A549 (cell line): ENCODE results near the gene SNX14. TPM values are rescaled to one million over a fixed set of nuclear protein-coding genes. Genes with fewer than 3 reads are reported as not detected.

Experiments
- ATAC-seq, 2 experiments: fragments of 200-7000 bp in 1 of 2; fragments of >200 bp in 1 of 2; cut with Nextera tagmentation in 1 of 2; cut with Tn5 transposase in 1 of 2; 3 replicates each; pipeline versions ENCODE4 v1.8.0 to v1.9.1; 2018 to 2020; ENCODE audit warnings: mild to moderate bottlenecking in 1 of 2, moderate library complexity in 1 of 2
- CTCF ChIA-PET: fragments of 300-600 bp; sonication (Branson Sonifier 250); formaldehyde crosslinking; extraction: SDS; loops from one replicate; lab custom pipeline; 2021; ENCODE audit warnings: antibody characterized with exemption, inconsistent platforms; lab: Yijun Ruan, JAX
- POLR2A ChIA-PET: fragments of 350-600 bp; formaldehyde crosslinking; extraction: SDS; loops from one replicate; lab custom pipeline; 2021; ENCODE audit warnings: antibody characterized with exemption, inconsistent platforms; lab: Yijun Ruan, JAX
- DNase-seq, 2 experiments: peaks; one replicate each; pipeline versions ENCODE4 v3.0.0 to v3.0.0-alpha.2; 2011 to 2016; ENCODE audit warnings: low read depth in 1 of 2, low spot score in 1 of 2
- FAIRE-seq: peaks from 2 replicates; lab custom pipeline; 2011; peaks lifted over from hg19 to GRCh38; lab: Jason Lieb, UNC
- H3K27ac ChIP-seq, 2 experiments: fragments of >200 bp; sonication (Bioruptor Twin); formaldehyde crosslinking; 3 replicates each; pipeline ENCODE4 v1.5.1; 2016 to 2017
- H3K4me1 ChIP-seq: fragments of >200 bp; sonication (Bioruptor Twin); formaldehyde crosslinking; 3 replicates; pipeline ENCODE4 v1.6.1; 2016
- H3K4me2 ChIP-seq: fragments of >200 bp; sonication (Bioruptor Twin); formaldehyde crosslinking; 3 replicates; pipeline ENCODE4 v1.6.1; 2016
- H3K4me3 ChIP-seq: fragments of >200 bp; sonication (Bioruptor Twin); formaldehyde crosslinking; 3 replicates; pipeline ENCODE4 v1.5.1; 2016
- H3K9me3 ChIP-seq: fragments of >200 bp; sonication (Bioruptor Twin); formaldehyde crosslinking; 3 replicates; pipeline ENCODE4 v1.6.1; 2016
- ATOH8 ChIP-seq: fragments of 250-450 bp; sonication (Bioruptor Pico); IDR thresholded peaks from 2 replicates; pipeline ENCODE4 v1.5.0; 2020; ENCODE audit warnings: low read depth, mild to moderate bottlenecking, moderate library complexity
- BHLHE40 ChIP-seq: IDR thresholded peaks from 2 replicates; pipeline ENCODE4 v1.6.1; 2012; ENCODE audit warnings: low read depth, low read length, inconsistent platforms
- CBX2 ChIP-seq: fragments of 200-600 bp; sonication (generic); IDR thresholded peaks from 2 replicates; pipeline ENCODE4 v1.6.1; 2016; ENCODE audit warnings: low read depth, mild to moderate bottlenecking, borderline replicate concordance
- CBX8 ChIP-seq: fragments of 200-600 bp; sonication (generic); IDR thresholded peaks from 2 replicates; pipeline ENCODE4 v1.6.1; 2016
- CHD2 ChIP-seq: fragments of 150-350 bp; IDR thresholded peaks from 2 replicates; pipeline ENCODE4 v1.6.1; 2014; ENCODE audit warnings: low read length; ENCODE audit not compliant: partially characterized antibody
- CHD4 ChIP-seq: fragments of 200-600 bp; sonication (generic); IDR thresholded peaks from 2 replicates; pipeline ENCODE4 v1.6.1; 2016; ENCODE audit warnings: antibody characterized with exemption, mild to moderate bottlenecking, borderline replicate concordance
- EHF ChIP-seq: fragments of 250-450 bp; sonication (Bioruptor Pico); IDR thresholded peaks from 2 replicates; pipeline ENCODE4 v1.5.0; 2020; ENCODE audit warnings: mild to moderate bottlenecking
- EP300 ChIP-seq, 2 experiments: fragments of >200 bp; sonication (Bioruptor Twin); formaldehyde crosslinking; IDR thresholded peaks; 2 replicates in 1 of 2; 3 replicates in 1 of 2; pipeline ENCODE4 v1.6.1; 2016 to 2017
- ESRRA ChIP-seq: fragments of 150-350 bp; IDR thresholded peaks from 2 replicates; pipeline ENCODE4 v1.6.1; 2014; ENCODE audit warnings: mild to moderate bottlenecking, low read length, borderline replicate concordance
- GATA3 ChIP-seq: IDR thresholded peaks from 2 replicates; pipeline ENCODE4 v1.6.1; 2012; ENCODE audit warnings: borderline replicate concordance
- JUN ChIP-seq, 2 experiments: fragments of >200 bp; sonication (Bioruptor Twin); formaldehyde crosslinking; IDR thresholded peaks; 2 replicates in 1 of 2; 3 replicates in 1 of 2; pipeline ENCODE4 v1.6.1; 2016 to 2017
- KDM5A ChIP-seq: fragments of 200-600 bp; sonication (generic); IDR thresholded peaks from 2 replicates; pipeline ENCODE4 v1.6.1; 2016; ENCODE audit warnings: antibody characterized with exemption, mild to moderate bottlenecking
- MAFK ChIP-seq: fragments of 450-650 bp; IDR thresholded peaks from 2 replicates; pipeline ENCODE4 v1.6.1; 2014; ENCODE audit not compliant: partially characterized antibody
- MAX ChIP-seq: IDR thresholded peaks from 2 replicates; pipeline ENCODE4 v1.6.1; 2012
- MAZ ChIP-seq: fragments of 150-350 bp; IDR thresholded peaks from 2 replicates; pipeline ENCODE4 v1.6.1; 2014; ENCODE audit warnings: antibody characterized with exemption, low read depth, low read length, borderline replicate concordance
- MYC ChIP-seq: IDR thresholded peaks from 2 replicates; pipeline ENCODE4 v1.6.1; 2012; ENCODE audit warnings: mild to moderate bottlenecking, inconsistent platforms, low read length, improper control_type of control experiment, borderline replicate concordance
- PHF8 ChIP-seq: fragments of 200-600 bp; sonication (generic); IDR thresholded peaks from 2 replicates; pipeline ENCODE4 v1.6.1; 2016; ENCODE audit warnings: low read depth, mild to moderate bottlenecking, antibody characterized with exemption, moderate library complexity, borderline replicate concordance
- RAD21 ChIP-seq, 2 experiments: fragments of >200 bp in 1 of 2; sonication (Bioruptor Twin) in 1 of 2; formaldehyde crosslinking in 1 of 2; IDR thresholded peaks in 1 of 2; conservative IDR thresholded peaks in 1 of 2; 2 replicates in 1 of 2; 3 replicates in 1 of 2; pipeline ENCODE4 v1.6.1; 2012 to 2018; ENCODE audit warnings: inconsistent platforms in 1 of 2
- RARB ChIP-seq: fragments of 250-450 bp; sonication (Bioruptor Pico); IDR thresholded peaks from 2 replicates; pipeline ENCODE4 v1.8.0; 2021; ENCODE audit warnings: mild to moderate bottlenecking, moderate library complexity
- REST ChIP-seq: fragments of 200-600 bp; sonication (generic); IDR thresholded peaks from 2 replicates; pipeline ENCODE4 v1.6.1; 2016; ENCODE audit warnings: antibody characterized with exemption, mild to moderate bottlenecking, moderate library complexity
- RNF2 ChIP-seq: fragments of 200-600 bp; sonication (generic); IDR thresholded peaks from 2 replicates; pipeline ENCODE4 v1.6.1; 2016; ENCODE audit warnings: low read depth, mild to moderate bottlenecking, antibody characterized with exemption, moderate library complexity, borderline replicate concordance
- SMC3 ChIP-seq: fragments of >200 bp; sonication (Bioruptor Twin); formaldehyde crosslinking; IDR thresholded peaks from 3 replicates; pipeline ENCODE4 v1.6.1; 2018; ENCODE audit warnings: inconsistent platforms
- ZC3H11A ChIP-seq: fragments of 450-650 bp; IDR thresholded peaks from 2 replicates; pipeline ENCODE4 v1.6.1; 2014; ENCODE audit warnings: antibody characterized with exemption, mild to moderate bottlenecking
- ZSCAN20 ChIP-seq: fragments of 250-450 bp; sonication (Bioruptor Pico); IDR thresholded peaks from 2 replicates; pipeline ENCODE4 v1.8.0; 2022; ENCODE audit warnings: mild to moderate bottlenecking, moderate library complexity
- WGBS: methylation state at CpG from one replicate; pipeline ENCODE4 v1.1.6; 2017; ENCODE audit errors: missing lambda C conversion rate; 5-methylcytosine and 5-hydroxymethylcytosine counted together
- polyA plus RNA-seq, 4 experiments: library from polyadenylated mRNA; depleted of rRNA in 3 of 4; stranded (reverse); fragments of >200 nt; fragmentation: RNase III in 1 of 4; extraction: RNeasy Plus Mini Kit Qiagen cat#74134 plus additional on column Dnase treatment in 1 of 4; gene quantifications; 2 replicates in 3 of 4; 3 replicates in 1 of 4; pipeline ENCODE4 v1.2.3, GENCODE V29; 2011 to 2017
- TF ChIP-seq, protein P1 (sequence below): fragments of 450-650 bp; IDR thresholded peaks from 2 replicates; pipeline ENCODE4 v1.6.1; 2014; ENCODE audit warnings: antibody characterized with exemption
- TF ChIP-seq, protein P2 (sequence below): IDR thresholded peaks from 2 replicates; pipeline ENCODE4 v1.6.1; 2012

The SNX14 gene
- polyA plus RNA-seq, 2 of the 4 experiments (the other 2 are of a cell fraction), result 47.1 to 113 TPM

- no peak for FAIRE-seq
- WGBS, result 88% methylated on average over 4 of the region's 4 CpGs
These were observed 131.9 kb downstream of the SNX14 start for GRCh38 chr6:85461798-85462170.

GRCh38 chr6:85460921-85461797 is 132.5 kb downstream of the SNX14 start:
- TF ChIP-seq CBX8 (no peak), KDM5A (no peak), ZSCAN20 (CRISPR knock-in tag) (no peak), SMC3 (no peak), JUN (IDR thresholded peaks at IDR 0.05) (no peak), GATA3 (no peak), ATOH8 (no peak), RAD21 (conservative IDR thresholded peaks at IDR 0.05 in 1 of 2, IDR thresholded peaks at IDR 0.05 in 1 of 2) (no peak), MAFK (no peak), EHF (CRISPR knock-in tag) (no peak), RARB (CRISPR knock-in tag) (no peak), CBX2 (no peak), ESRRA (no peak), MAZ (no peak), PHF8 (no peak), CHD2 (no peak)
- TF ChIP-seq, protein P1, sequence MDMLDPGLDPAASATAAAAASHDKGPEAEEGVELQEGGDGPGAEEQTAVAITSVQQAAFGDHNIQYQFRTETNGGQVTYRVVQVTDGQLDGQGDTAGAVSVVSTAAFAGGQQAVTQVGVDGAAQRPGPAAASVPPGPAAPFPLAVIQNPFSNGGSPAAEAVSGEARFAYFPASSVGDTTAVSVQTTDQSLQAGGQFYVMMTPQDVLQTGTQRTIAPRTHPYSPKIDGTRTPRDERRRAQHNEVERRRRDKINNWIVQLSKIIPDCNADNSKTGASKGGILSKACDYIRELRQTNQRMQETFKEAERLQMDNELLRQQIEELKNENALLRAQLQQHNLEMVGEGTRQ, result no peak
- no peaks in the 10 kb centered on the region for H3K9me3 ChIP-seq
- ATAC-seq (no peak), FAIRE-seq (no peak), DNase-seq (no peak)
- H3K4me1 ChIP-seq, result peaks cover 84% of the 10 kb centered on the region
- peak overlapping the region in 1 of 2 experiments; percentile 85; a peak in 3 of 6 replicates for H3K27ac ChIP-seq
- peak overlapping the region; percentile 34 for H3K4me2 ChIP-seq
- POLR2A ChIA-PET, result interaction anchor here (1.5 kb wide), 1 partner anchor 11 kb away, joined by 3 read pairs; the partner anchor contains the start of gene NT5E
- CTCF ChIA-PET, result interaction anchor here (0.9 to 3.5 kb wide), 5 partner anchors 10 to 106 kb away, joined by 3 to 17 read pairs (median 3); no protein-coding TSS in a partner anchor
- no peak overlapping the region for H3K4me3 ChIP-seq
- 64% methylated on average over 4 of the region's 4 CpGs for WGBS

More at GRCh38 chr6:85461798-85462170, 131.9 kb downstream of the SNX14 start:
- DNase-seq (no peak), ATAC-seq (no peak)
- H3K9me3 ChIP-seq, result no peaks in the 10 kb centered on the region
- H3K4me1 ChIP-seq, result peaks cover 84% of the 10 kb centered on the region
- CTCF ChIA-PET, result interaction anchor here (0.9 to 3.5 kb wide), 5 partner anchors 11 to 107 kb away, joined by 3 to 17 read pairs (median 3); no protein-coding TSS in a partner anchor
- no peak for TF ChIP-seq ZC3H11A
- no peak for TF ChIP-seq MYC
- no peak for TF ChIP-seq REST
- TF ChIP-seq, protein P2, sequence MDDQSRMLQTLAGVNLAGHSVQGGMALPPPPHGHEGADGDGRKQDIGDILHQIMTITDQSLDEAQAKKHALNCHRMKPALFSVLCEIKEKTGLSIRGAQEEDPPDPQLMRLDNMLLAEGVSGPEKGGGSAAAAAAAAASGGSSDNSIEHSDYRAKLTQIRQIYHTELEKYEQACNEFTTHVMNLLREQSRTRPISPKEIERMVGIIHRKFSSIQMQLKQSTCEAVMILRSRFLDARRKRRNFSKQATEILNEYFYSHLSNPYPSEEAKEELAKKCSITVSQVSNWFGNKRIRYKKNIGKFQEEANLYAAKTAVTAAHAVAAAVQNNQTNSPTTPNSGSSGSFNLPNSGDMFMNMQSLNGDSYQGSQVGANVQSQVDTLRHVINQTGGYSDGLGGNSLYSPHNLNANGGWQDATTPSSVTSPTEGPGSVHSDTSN, result no peak
- TF ChIP-seq RNF2, result no peak
- no peak for TF ChIP-seq MAX
- no peak for TF ChIP-seq BHLHE40
- no peak for TF ChIP-seq MAFK
- no peak for TF ChIP-seq RAD21 (conservative IDR thresholded peaks at IDR 0.05 in 1 of 2, IDR thresholded peaks at IDR 0.05 in 1 of 2)
- no peak for TF ChIP-seq CHD4
- no peak for TF ChIP-seq EP300 (IDR thresholded peaks at IDR 0.05)
- TF ChIP-seq, all 56 proteins: peak for 0
- Histone ChIP-seq H3K4me2 (no peak overlapping the region; the same call in 2 of the 3 replicates), H3K27ac (peak overlapping the region in 1 of 2 experiments; percentile 85; a peak in 3 of 6 replicates), H3K4me3 (no peak overlapping the region)
- POLR2A ChIA-PET, result interaction anchor here (1.5 kb wide), 1 partner anchor 12 kb away, joined by 3 read pairs; the partner anchor contains the start of gene NT5E
